DOHH2 (cell line): ENCODE data around the gene CCND3.

Experiments
- EZH2phosphoT487 ChIP-seq: fragments of 200-600 bp; sonication (generic); IDR thresholded peaks from 2 replicates; pipeline ENCODE4 v1.6.1; 2017; ENCODE audit warnings: borderline replicate concordance, mild to moderate bottlenecking, antibody characterized with exemption, low read length, moderate library complexity, mixed read lengths
- TF ChIP-seq, protein P1 (sequence below): fragments of 200-600 bp; sonication (generic); IDR thresholded peaks from one replicate; pipeline ENCODE4 v1.5.1; 2014; ENCODE audit warnings: antibody characterized with exemption, mild to moderate bottlenecking, low read depth, low read length; ENCODE audit not compliant: poor library complexity, severe bottlenecking

DNA sequence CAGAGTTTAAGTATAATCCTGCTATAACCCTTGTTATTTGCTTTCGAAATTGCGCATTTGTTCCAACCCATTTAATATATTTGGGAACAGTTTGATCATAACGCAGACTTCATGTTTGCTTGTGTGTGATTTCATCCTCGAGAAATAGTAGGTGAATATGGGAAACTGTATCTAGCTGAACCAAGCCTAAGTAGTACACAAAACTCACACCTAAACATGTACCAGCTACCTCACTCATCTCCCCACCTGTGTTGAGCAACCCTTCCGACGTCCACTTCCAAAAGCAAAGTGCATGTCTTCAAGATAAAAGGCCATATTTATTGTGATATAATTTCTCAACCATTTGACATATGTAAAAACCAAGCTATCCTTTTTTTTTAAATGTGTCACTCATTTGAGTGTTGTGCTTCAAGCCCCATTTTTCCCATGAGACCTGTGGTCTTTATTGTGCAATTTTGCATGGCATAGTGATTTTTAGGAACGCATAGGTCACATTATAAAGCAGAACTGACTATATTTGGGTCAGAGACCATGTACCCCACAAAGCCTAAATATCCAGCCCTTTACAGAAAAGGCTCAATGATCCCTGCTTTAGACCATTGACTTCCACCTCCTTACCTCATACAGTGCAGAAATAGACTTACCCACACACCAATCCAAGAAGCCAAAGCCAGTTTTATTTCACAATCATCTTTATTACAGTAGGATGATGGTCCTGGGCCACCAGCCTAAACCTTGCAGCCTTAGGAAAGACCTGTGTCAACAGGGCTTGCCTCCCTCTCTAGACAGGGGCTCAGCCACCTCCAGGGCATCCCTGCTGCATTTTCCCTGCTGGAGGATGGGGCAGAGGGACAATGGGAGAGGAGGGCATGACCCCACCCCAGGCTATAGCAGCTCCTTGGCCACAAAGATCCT is 7.1 kb downstream of the CCND3 start:
- TF ChIP-seq, protein P1, sequence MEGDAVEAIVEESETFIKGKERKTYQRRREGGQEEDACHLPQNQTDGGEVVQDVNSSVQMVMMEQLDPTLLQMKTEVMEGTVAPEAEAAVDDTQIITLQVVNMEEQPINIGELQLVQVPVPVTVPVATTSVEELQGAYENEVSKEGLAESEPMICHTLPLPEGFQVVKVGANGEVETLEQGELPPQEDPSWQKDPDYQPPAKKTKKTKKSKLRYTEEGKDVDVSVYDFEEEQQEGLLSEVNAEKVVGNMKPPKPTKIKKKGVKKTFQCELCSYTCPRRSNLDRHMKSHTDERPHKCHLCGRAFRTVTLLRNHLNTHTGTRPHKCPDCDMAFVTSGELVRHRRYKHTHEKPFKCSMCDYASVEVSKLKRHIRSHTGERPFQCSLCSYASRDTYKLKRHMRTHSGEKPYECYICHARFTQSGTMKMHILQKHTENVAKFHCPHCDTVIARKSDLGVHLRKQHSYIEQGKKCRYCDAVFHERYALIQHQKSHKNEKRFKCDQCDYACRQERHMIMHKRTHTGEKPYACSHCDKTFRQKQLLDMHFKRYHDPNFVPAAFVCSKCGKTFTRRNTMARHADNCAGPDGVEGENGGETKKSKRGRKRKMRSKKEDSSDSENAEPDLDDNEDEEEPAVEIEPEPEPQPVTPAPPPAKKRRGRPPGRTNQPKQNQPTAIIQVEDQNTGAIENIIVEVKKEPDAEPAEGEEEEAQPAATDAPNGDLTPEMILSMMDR: no peak
- no peak for TF ChIP-seq EZH2phosphoT487
